Stimulated activated CD4-positive, alpha-beta T cell treated with anti-CD3 and anti-CD28 coated beads, Interleukin-15, amount 100 ng/mL, for 24 hours (primary cell): ENCODE results near the gene AGBL4.
"Not testable (repeated sequence)": the region's sequence is repeated elsewhere in the genome, so short reads cannot be mapped to it uniquely, and the experiment has no call there.

Source experiments
- DNase-seq: peaks from one replicate; pipeline ENCODE4 v3.0.0-alpha.2; 2020

The AGBL4 gene

DNA sequence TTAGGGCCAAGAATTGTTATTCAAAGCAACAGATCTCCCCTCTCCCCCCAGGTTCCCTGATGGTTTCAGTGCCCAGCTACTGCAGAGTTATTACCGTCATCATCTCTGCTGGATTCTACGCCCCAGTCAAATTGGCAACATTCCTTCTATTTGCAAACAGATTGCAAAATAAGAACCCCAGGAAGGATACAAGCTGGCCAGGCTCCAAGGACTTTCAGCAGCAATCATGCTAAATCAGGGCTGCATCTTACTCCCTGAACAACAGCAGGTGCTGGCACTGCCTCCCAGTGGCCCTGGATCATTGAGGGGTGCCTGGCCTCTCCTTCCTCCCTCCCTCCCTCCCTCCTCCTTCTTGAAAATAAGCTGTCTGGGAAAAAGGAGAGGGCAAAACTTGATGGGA is 725.5 kb downstream of the AGBL4 start:
- DNase-seq = no peak

DNA sequence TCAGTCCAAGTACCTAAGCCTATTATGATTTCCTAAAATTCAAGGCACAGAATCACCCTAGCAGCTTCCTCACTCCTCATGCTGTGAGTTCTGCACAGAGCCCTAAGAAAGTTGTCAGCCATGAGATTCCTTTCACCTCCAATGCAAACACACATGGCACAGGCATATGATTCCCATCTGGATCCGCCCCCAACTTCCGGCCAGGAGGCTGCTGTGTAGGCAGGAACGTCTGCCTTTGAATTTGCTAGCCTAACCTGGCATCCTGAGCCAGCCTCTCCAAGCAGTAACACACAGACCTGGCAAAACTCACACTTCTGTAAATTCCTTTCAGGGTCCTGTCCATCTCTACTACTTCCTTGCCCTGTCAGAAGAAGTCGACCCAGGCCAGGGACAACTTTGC is 726.0 kb downstream of the AGBL4 start:
- no peak for DNase-seq

DNA sequence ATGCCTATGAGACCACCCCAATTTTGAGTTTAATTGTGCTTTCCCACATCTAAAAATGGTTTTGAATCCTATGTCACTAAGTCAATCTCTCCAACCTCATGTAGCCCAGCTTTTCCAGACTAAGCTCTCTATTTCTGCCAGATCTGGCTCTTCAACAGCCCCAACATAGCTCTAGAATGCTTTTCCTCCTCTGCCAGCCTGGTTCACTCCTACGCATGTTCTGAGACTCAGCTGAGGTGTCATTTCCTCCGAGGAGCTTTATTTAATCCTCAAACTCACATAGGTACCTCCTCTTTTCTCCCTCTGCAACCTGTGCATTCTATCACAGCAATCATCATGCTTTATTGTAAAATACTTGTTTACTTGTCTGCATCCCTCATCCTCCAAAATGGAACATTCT is 729.2 kb downstream of the AGBL4 start:
- DNase-seq = no peak

DNA sequence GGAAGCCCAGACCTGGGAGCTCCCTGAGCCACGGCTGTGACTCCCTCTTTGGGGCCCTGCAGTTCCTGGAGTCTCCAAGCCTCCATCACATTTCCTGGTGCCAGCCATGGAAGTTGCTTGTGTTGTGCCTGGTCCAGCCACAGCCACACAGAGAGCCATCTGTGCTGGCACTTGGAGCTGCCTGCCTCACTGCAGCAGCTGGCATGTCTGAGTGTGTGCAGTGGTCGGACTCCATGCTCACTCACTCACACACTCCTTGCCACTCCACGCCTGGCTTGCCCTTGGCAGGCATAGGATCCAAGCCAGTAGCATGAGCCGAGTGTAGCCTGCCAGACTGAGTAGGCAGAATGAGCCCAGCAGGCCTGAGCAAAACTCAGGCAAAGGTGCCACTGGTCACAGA is 730.7 kb downstream of the AGBL4 start:
- DNase-seq = no peak

DNA sequence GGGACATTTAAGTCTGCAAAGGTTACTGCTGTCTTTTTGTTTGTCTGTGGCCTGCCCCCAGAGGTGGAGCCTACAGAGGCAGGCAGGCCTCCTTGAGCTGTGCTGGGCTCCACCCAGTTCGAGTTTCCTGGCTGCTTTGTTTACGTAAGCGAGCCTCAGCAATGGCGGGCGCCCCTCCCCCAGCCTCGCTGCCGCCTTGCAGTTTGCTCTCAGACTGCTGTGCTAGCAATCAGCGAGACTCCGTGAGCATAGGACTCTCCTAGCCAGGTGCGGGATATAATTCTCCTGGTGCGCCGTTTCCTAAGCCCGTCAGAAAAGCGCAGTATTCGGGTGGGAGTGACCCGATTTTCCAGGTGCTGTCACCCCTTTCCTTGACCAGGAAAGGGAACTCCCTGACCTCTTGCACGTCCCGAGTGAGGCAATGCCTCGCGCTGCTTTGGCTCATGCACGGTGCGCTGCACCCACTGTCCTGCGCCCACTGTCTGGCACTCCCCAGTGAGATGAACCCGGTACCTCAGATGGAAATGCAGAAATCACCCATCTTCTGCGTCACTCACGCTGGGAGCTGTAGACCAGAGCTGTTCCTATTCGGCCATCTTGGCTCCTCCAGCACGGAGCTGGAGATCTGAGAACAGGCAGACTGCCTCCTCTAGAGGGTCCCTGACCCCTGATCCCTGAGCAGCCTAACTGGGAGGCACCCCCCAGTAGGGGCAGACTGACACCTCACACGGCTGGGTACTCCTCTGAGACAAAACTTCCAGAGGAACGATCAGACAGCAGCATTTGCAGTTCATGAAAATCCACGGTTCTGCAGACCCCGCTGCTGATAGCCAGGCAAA is 766.3 kb downstream of the AGBL4 start:
- not testable (repeated sequence) for DNase-seq

DNA sequence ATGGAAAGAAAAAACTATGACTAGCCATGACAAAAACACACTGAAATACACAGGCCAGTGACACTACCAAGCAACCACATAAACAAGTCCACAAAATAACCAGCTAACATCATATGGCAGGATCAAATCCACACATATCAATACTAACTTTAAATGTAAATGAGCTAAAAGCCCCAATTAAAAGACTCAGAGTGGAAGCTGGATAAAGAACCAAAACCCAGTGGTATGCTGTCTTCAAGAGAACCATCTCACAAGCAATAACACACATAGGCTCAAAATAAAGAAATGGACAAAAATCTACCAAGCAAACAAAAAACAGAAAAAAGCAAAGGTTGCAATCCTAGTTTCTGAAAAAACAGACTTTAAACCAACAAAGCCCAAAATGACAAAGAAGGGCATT is 770.8 kb downstream of the AGBL4 start:
- no peak for DNase-seq

DNA sequence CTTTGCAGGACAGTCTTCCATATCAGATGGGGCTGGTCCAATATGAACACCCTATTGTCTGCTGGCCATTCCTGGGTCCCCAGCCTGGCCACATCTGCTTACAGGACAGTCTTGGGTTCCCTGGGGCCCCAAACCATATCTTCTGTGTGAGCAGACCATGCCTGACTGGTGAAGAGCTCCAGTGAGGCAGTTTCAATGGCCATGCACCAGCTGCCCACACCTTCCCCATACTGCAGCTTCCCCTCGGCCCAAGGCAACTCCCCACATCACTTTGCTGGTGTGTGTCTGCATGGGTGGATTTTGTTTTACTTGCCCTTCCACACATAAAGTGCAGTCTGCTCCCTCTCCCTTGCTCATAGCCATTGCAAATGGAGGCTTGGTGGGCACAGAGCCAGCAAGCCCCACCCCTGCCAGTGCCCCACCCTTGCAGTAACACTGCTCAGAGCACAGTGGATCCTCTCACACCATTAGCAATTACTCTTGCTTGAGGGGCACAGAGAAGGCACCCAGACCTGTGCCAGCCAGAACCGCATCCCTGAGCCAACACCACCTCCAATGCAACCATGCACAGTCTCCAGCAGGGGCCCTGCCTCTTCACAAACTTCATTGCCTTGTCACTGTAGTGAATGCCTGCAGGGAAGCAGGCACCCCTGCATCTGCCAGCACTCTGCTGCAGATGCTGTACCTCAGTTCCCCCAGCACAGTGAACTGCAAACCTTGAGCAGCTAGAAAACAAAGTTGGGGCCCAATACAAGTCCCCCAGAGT is 772.6 kb downstream of the AGBL4 start:
- no peak for DNase-seq

DNA sequence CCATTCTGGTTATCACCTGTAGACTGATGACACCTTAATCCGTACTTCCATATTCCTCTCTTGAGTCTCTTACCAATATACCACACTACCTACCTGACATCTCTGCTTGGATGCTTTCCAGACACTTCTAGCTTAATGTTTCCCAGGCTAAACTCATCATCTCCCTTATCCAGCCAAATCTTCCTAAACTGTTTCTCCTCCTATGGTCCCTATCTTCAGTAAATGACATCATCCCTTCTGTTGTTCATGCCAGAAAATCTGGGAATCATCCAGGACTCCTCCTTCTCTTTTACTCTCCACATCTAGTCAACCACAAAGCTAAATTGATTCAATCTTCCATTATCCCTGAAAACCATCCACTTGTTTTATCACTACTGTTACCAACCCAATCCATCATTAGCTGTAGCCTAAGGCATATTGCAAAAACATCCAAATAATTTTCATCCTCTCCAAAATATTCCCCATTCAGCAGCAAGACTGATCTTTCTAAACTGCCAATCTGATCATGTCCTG is 783.0 kb downstream of the AGBL4 start:
- no peak for DNase-seq

DNA sequence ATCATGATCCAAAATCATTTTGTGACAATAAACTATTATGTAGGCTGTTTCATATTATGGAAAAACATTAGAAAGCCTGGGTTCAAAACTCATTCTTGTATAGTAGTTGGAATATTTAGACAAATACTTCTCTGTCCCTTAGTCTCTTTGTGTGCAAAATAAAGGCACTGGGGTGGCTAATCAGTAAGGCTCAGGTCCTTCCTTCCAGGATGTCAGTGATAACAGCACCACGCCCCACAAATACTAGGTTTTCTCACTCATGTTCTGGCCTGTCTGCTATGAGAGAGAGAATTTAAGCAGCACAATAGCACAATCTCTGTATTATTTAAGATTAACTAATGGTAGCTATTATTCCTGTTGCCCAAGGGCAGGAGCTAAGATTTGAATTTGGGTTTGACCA is 788.8 kb downstream of the AGBL4 start:
- no peak for DNase-seq

DNA sequence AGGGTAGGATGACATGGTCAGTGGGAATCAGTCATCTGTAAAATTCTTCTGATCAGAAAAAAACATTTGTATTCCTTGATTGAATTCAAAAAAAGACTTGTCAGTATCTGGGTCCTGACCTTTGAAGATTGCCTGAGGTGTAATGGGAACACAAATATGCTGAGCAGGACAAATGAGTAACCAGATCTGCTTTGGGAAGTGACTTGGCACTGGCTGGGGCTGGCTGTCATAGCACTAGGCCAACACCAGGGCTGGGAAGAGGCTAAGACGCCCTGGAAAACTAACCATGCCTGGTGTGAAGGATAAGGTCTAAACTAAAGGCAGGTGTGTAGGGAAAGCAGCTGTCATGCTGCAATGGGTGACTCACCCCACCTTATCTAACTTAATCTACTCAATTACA is 794.2 kb downstream of the AGBL4 start:
- DNase-seq = no peak

DNA sequence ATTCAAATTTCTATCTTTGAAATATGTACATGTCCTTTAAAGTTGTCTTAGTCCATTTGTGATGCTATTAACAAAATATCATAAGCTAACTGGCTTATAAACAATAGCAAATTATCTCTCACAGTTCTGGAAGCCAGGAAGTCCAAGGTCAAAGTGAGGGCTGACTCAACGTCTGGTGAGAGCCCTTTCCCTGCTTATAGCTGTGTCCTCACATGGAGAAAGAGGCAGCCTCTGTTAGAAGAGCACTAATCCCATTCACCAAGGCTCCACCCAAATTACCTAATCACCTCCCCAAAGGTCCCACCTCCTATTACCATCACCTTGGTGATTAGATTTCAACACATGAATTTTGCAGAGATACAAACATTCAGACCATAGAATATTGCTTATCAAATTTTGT is 797.0 kb downstream of the AGBL4 start:
- DNase-seq = no peak

DNA sequence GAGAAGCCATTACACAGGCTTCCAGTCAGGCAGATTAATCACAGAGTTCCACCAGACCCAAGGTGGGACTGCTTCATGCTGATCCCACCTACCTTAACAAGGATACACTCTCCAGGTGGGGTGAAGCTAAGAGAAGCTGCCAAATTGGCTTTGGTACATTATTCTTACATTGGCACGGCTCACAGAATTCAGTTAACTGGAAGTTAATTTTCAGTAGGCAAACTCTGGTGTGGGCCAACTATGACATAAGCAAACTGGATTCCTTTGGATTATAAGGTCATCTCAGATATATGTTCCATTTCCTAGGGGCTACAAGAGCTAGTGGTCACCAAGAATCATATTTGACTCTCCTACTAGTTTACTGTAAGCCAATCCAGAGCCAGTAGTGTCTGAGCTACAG is 798.3 kb downstream of the AGBL4 start:
- no peak for DNase-seq

DNA sequence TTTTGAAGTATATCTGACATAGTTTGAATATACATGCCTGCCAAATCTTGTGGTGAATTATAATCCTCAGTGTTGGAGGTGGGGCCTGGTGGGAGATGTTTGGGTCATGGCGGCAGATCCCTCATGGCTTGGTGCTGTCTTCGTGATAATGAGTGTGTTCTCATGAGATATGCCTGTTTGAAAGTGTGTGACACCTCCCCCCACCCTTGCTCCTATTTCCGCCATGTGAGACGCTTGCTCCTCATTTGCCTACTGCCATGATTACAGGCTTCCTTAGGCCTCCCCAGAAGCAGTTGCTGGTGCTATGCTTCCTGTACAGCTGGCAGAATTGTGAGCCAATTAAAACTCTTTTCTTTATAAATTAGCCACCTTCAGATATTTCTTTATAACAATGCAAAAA is 810.5 kb downstream of the AGBL4 start:
- DNase-seq = no peak

DNA sequence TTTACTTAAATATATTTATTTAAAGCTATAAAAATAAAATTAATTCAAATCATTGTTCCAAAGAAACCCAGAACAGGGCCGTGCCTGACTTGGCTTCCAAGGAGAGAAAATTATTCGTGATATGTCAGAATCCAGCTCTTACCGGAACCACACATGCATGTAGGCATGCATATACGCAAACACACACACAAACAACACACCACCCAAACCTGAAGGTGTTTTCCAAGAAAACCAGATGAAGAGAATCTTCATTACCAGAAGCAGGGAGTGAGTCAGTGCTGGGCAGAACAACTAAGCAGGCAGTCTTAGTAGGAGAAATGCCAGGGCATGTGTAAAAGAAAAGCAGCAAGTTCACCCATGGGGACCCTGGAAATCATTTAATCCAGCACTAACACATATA is 815.0 kb downstream of the AGBL4 start:
- DNase-seq = no peak

DNA sequence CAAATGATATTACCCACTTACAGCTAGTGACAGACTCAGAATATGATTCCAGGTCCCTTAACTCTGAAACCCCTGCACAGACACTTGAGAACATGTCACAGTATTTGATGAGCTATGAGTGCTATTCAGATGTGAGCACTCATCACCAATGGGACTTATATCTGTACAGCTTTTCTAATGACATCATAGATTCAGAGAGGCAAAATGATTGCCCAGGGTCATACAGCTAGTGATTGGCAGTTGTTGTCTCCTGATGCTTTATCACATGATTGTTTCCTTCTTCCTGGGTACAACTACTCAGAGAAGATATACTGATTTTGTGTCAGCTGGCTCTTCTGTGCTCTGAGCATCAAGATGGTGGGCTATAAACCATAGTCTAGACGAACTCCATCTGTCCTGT is 819.0 kb downstream of the AGBL4 start:
- DNase-seq = no peak

DNA sequence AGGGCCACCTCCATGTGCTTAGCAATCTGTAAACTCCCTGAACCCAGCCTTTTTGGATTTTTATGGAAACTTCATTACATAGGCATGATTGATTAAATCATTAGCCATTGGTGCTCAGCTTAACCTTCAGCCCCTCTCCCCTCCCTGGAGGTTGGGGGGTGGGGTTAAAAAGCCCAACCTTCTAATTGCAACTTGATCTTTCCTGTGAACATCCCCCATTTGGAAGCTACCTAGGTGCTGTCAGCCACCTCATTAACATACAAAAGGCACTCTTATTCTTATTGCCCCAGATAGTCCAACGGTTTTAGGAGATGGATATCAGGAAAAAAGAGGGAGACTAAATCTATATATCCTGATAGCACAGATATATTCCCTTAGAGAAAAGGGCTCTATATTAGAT is 823.0 kb downstream of the AGBL4 start:
- DNase-seq = no peak

DNA sequence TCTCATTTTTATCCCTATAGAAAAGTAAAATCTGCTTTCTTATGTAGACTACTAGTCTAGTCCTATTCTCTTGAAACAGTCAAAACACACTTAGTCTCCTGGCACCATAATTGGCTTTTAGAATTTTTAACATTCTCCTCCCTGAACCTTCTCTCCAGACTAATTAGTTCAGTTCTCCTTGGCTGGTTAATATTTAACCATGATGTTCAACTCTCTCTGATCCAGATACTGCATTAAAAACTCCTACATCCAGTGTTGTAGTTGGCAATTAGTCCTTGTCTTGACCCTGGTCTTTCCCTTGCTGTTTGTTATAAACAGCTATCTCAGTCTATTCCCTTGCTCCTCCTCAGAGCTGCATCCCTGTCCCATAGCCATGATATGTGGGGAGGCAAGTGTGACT is 824.2 kb downstream of the AGBL4 start:
- DNase-seq = no peak

DNA sequence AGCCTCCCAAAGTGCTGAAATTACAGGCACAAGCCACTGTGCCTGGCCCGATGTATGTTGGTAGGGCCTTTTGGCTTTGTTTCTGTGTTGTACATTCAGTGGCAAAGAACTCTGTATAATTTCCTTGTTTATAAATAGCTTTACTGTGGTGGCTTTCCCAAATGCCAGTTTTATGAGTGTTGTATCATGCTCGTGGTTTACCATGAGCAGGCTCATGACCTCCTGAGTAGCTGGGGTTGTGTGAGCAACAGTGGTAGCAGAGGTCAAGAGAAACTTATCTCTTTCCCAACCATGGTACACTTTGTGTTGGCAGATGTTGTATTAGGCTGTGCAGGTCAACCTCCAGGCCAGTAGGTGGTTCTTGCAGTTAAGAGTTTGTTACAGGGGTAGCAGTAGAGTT is 826.7 kb downstream of the AGBL4 start:
- no peak for DNase-seq

DNA sequence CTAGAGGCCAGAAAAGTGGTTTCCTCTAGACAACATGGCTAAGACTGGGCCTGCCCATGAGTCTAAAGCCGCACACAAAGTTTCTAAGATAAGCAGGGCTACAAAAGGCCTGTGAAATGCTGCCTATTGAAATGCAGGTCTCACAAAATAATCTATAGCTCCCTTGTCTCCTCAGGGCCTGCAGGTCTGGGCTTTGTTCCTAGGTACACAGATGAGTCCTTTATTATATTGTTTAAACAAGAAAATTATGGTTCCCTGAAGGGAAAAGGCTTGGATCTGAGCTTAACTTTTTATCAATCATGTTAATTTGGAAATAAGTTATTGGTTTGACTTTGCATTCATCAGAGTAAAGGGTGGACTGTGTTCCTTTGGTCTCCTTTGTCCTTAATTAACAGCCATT is 833.6 kb downstream of the AGBL4 start:
- DNase-seq = no peak

DNA sequence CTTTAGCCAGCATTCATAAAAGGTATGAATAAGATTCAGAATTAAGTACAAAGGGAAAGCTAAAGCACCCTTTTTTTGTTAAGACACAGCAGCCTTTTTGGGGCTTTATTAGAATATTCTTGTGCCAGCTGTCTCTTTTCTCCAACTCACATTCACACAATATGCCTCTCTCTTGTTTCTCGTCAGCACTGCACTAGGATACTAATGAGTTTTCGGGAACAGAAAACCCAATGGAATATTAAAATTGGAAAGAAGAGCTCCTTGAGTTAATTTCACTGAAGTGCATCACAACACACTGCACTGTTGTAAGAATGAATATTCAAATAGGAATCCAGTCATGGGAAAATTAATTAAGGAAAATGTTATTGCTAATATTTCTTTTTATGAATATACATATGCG is 836.7 kb downstream of the AGBL4 start:
- no peak for DNase-seq

DNA sequence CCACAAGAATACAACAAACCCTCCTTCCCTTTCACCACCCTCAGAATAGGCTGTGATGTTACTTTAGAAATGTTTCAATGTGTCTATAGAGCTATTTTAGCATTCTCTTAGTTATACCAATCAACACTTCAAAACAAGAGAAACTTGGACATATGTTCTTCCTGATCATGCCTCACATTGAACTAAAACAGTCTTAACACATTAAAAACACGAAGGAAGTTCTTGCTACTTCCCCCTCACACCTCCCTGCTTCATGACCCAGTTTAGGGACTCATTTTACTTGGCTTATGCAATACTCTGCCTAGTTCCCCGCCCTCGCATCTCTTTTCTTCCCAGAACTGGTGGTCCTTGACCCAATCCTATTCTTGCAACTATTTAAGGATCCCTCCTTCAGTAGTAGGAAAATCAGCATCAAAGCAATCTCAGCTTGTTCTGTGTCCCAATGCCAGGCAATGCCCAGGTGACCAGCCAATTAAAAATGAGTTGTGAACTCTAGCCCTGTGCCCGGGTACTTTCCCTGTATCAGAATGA is 838.2 kb downstream of the AGBL4 start:
- no peak for DNase-seq

DNA sequence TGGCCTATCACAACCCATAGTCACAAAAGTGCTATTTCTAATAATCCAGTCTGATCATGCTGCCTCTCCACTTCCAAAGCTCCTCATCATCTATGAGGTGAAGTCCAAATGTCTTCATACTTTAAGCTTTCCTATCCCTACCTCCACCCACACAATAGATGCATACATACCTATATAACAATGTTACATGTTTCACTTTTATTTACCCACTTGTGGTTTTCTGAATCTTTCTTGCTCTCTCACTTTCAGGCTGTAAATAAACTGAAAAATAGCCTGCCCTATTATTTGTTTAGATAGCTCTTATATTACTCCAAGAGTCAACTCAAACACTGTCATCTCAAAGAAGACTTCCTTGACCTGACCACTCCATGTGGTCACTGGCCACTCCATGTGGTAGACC is 840.3 kb downstream of the AGBL4 start:
- no peak for DNase-seq

DNA sequence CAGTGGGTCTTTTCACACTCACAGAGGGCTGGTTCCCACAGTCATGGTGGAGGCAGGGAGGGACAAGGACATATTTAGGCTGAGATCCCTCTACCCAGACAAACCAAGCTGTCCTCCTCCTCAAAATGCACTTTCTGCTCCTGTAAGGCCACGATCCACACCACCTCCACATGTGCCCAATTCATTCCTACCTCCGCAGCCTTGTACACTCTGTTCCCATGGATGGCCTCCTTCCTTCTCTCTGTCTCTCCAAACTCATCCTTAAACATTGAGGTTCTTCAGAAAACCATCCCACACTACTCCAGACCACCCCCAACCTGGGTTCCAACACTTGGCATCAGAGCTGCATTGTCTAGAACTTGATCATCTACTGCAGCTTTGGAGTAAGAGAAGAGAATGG is 842.7 kb downstream of the AGBL4 start:
- DNase-seq = no peak

DNA sequence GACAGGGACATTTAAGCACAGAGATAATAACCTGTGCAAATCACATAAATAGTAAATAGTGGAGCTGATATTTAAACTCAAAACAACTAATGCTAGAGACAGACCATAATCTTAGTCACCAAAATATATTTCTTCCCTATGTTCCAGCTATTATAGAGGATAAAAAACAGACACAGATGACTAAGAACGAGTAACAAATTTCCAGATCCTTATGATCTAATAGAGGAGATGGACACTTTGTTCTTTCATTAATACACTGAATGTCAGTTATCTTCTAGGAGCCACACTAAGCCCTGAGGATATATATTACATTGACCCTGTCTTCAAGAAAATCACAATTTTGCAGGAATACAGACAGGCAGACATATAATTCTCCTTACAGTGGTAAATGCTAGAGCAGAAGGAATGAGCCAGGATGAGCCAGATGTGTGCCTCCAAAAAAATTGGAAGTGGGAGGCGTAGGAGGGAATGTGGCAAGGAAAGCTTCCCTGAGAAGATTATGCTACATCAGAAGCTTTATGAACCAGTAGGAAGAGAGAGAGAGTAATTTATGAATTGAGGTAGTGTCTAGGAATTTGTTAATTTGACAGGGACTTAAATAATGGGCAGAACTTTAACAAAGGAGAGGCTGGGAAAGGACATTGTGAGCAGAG is 851.7 kb downstream of the AGBL4 start:
- no peak for DNase-seq
